GM10847 (cell line): ENCODE data around the gene SLC5A3.

Experiments used
- POLR2A ChIP-seq: IDR thresholded peaks from 2 replicates; pipeline ENCODE4 v1.6.1; 2011; ENCODE audit not compliant: insufficient read length; ENCODE audit errors: extremely low read depth

Gene SLC5A3

DNA sequence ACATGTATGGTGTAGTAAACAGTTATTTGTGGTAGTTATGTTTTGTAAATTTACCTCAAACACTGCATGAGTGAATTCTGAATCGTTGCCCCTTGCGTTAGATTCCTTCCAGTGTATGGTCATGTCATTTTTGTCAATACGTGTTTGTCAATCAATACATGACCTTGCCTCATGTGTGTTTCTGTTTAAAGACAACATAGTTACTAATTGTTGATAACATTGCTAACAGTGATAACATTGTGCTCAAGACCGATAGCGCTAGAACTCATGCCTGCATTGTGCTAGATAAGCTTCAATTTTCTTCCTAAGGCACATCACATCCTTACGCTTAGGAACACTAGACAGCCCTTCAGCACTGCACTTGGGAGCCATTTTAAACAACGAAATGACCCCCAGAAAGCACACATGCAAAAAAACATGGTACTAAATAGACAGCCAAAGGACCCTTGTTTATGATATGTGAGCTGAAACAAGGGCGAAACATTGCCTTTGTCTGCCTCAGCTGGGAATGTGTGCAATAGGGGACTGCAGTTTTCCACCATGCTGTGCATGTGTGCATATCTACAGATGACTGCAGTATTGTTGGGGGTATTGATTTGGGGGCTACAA lies 37.3 kb downstream of the SLC5A3 start:
- no peak for TF ChIP-seq POLR2A

DNA sequence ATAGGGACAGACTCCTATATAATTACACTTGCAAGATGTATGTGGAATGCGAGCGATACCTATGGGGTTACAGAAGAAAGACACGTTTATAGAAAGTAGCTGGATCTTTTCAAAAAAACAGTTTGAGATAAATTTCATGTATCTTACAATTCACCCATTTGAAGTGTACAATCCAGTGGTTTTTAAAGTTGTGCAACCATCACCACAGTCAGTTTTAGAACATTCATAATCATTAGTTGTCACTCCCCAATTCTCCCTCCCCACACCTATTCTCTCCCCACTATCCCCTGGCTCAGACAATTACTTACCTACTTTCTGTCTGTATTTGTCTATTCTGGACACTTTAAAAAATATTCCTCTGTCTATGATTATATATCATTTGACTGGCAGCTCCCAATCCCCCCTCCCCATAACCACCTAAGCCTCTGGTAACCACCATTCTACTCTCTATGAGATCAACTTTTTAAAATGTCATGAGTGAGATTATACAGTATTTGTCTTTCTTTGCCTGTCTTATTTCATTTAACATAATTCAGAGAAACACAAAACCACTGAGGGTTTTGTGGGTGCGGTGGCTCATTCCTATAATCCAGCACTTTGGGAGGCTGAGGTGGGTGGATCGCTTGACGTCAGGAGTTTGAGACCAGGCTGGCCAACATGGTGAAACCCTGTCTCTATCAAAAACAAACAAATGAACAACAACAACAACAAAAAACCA lies 39.1 kb downstream of the SLC5A3 start:
- no peak for TF ChIP-seq POLR2A

DNA sequence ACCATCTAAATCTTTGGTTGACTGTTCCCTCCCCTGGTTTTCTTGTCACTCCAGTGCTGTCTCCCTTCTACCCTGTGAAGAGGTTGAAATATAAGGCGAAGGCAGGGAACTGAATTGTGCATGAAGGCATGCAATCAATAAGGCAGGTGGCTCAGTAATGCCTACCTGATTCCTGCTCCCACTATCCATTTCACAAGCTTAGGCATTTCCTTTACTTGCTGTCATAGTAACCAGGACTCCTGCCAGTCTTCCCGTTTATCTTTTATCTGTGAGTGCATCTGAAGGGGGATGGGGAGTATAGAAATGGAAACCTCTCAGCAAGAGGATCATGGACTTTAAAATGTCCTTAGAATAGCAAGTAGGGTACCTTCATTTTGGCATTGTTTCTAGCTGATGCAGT lies 40.5 kb downstream of the SLC5A3 start:
- TF ChIP-seq POLR2A, result no peak

DNA sequence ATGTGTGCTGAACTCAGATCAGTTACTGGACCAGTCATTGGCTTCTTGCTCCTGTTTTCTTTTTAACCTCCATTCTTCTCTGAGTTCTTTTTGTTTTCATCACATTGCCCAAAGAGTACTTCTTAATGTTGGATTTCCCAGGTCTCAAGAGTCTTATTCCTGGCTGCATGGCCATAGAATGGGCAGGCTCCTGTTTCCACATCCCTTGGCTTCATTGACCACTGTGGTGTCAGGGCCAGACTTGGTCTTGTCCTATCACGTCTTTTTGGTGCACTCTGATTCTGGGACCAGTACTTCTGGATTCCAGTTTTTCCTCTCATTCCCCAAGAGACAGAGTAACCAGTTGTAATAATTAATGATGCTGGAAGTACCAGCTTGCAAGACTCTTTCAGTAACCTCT lies 41.8 kb downstream of the SLC5A3 start:
- no peak for TF ChIP-seq POLR2A

DNA sequence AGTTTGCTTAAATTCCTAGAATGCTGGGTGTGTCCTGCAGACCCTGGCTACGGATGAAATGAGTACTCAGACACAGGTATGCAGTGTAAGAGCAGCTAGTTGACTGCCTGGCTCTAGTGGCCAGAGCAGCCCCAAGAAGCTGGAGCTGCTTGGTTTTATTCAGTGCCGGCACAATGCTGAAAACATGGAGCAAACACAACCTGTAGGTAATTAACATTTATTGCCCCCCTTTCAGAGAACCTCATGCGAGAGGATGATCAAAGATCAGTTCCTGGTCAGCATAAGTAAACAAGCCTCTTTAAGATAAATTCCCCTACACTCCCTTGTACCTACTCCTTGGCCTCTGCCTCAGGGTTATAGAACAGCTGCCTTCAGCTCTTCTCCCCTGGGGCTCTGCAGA lies 43.2 kb downstream of the SLC5A3 start:
- TF ChIP-seq POLR2A, result no peak

DNA sequence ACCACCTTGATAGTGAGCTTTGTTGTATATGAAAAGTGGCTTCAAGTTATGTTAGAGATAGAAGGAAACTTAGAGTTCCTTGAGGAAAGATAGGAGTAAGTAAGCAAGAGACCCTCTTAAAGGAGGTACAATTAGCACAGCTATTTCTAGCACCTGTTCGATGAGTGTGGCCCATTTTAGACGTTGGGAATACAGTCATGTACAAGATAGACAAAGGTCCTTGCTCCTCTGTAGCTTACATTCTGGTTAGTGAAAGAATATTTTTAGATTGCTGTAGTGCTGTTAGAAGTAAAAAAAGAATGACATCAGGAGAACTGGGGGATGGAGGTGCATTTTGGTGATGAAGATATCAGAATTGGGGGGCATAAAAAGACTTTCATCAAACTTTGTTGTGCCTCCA lies 47.5 kb downstream of the SLC5A3 start:
- TF ChIP-seq POLR2A, result no peak

DNA sequence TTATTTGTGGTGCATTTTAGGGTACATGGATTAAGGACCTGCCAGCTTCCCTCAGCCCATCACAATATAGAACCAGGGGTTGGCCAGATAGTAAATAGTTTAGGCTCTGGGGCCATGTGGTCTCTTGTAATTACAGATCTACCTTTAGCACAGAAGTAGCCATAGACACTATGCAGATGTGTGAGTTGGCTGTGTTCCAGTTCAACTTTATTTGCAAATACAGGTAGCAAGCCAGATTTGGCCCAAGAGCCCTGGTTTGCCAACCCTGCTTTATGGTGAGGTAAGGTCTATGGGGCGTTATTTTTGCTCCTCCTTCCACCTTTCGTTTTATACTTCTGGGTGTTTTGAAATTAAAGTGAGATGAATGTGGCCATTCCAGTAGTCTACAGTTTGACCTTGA lies 48.7 kb downstream of the SLC5A3 start:
- no peak for TF ChIP-seq POLR2A
